ENCODE data around the gene POU2AF1. TPM values are rescaled to one million over a fixed set of nuclear protein-coding genes. Genes with fewer than 3 reads are reported as not detected.
"Not testable (repeated sequence)": the region's sequence is repeated elsewhere in the genome, so short reads cannot be mapped to it uniquely, and the experiment has no call there.

POU2AF1 gene
- total RNA-seq, 1 donor from 2014 or later: not detected

GRCh38 chr11:111395749-111396148 lies 16.7 kb upstream of the POU2AF1 start:
- H3K36me3 Mint-ChIP-seq (ENCODE audit: low read depth): no peaks in the 10 kb centered on the region
- H3K4me1 Mint-ChIP-seq: peaks cover 3% of the 10 kb centered on the region
- no peaks in the 10 kb centered on the region for H3K9me3 Mint-ChIP-seq
- H3K4me3 Mint-ChIP-seq: no peak overlapping the region
- no peaks in the 10 kb centered on the region for H3K27me3 Mint-ChIP-seq (ENCODE audit: low read depth)
- no peak for DNase-seq (ENCODE audit: low read depth, low spot score)
- TF ChIP-seq, protein P1, sequence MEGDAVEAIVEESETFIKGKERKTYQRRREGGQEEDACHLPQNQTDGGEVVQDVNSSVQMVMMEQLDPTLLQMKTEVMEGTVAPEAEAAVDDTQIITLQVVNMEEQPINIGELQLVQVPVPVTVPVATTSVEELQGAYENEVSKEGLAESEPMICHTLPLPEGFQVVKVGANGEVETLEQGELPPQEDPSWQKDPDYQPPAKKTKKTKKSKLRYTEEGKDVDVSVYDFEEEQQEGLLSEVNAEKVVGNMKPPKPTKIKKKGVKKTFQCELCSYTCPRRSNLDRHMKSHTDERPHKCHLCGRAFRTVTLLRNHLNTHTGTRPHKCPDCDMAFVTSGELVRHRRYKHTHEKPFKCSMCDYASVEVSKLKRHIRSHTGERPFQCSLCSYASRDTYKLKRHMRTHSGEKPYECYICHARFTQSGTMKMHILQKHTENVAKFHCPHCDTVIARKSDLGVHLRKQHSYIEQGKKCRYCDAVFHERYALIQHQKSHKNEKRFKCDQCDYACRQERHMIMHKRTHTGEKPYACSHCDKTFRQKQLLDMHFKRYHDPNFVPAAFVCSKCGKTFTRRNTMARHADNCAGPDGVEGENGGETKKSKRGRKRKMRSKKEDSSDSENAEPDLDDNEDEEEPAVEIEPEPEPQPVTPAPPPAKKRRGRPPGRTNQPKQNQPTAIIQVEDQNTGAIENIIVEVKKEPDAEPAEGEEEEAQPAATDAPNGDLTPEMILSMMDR (conservative IDR thresholded peaks at IDR 0.05): no peak
- H3K27ac Mint-ChIP-seq (ENCODE audit: unreplicated experiment): no peak overlapping the region

DNA sequence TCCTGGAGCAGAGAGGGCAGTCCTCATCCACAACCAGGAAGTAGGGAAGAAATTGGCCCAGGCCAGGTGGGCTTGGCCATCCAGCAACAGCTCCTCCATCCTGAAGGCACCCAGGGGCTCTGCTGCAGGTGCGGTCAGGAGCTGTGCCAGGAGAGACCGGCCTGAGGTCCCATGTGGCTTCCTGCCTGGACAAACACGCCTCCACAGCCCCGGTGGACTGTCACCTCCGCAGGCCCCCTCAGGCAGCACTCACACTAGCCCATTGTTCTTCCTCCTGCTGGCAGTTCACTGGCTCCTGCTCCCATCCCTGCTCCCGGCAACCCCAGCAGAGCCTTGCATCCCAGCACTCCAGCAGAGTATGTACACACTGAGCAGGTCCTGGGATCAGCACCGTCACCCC lies 16.0 kb upstream of the POU2AF1 start:
- Mint-ChIP-seq H3K36me3 (ENCODE audit: low read depth) (no peaks in the 10 kb centered on the region), H3K4me3 (no peak overlapping the region), H3K4me1 (peaks cover 3% of the 10 kb centered on the region), H3K27ac (ENCODE audit: unreplicated experiment) (no peak overlapping the region), H3K27me3 (ENCODE audit: low read depth) (no peaks in the 10 kb centered on the region), H3K9me3 (no peaks in the 10 kb centered on the region)
- no peak for DNase-seq (ENCODE audit: low read depth, low spot score)
- TF ChIP-seq, protein P1 (conservative IDR thresholded peaks at IDR 0.05): no peak

- not testable (repeated sequence) for H3K27ac Mint-ChIP-seq (ENCODE audit: unreplicated experiment); H3K4me1 Mint-ChIP-seq
Measured at GRCh38 chr11:111394147-111394546, 15.1 kb upstream of the POU2AF1 start.

GRCh38 chr11:111393585-111393984 lies 14.5 kb upstream of the POU2AF1 start:
- no peak for DNase-seq (ENCODE audit: low read depth, low spot score)
- Mint-ChIP-seq H3K4me1 (peaks cover 3% of the 10 kb centered on the region), H3K4me3 (no peak overlapping the region), H3K36me3 (ENCODE audit: low read depth) (no peaks in the 10 kb centered on the region), H3K9me3 (no peaks in the 10 kb centered on the region), H3K27me3 (ENCODE audit: low read depth) (no peaks in the 10 kb centered on the region), H3K27ac (ENCODE audit: unreplicated experiment) (no peak overlapping the region)
- TF ChIP-seq, protein P1 (conservative IDR thresholded peaks at IDR 0.05): no peak

More at GRCh38 chr11:111394147-111394546, 15.1 kb upstream of the POU2AF1 start:
- H3K36me3 Mint-ChIP-seq (ENCODE audit: low read depth); H3K4me3 Mint-ChIP-seq; H3K9me3 Mint-ChIP-seq; DNase-seq (ENCODE audit: low read depth, low spot score); H3K27me3 Mint-ChIP-seq (ENCODE audit: low read depth): not testable (repeated sequence)

DNA sequence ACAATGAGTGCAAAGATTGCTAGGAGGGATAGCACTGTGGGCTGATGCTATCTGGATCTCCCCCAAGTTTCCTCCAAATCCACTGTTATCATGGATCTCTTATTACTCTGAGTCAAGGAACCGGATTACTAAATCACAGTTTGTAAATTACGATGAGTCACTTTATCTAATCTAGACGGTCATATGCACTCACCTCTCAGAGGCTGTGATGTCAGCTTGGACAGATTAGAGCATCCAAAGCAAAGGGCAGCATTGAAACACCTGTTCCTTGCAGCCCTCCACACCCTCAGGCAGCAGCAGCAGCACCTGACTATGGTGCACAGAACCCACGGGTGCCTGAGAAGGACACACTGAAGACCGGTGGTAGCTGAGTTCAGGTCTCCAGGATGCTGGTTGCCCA lies 14.0 kb upstream of the POU2AF1 start:
- no peak for DNase-seq (ENCODE audit: low read depth, low spot score)
- TF ChIP-seq, protein P1 (conservative IDR thresholded peaks at IDR 0.05): no peak
- peaks cover 2% of the 10 kb centered on the region for H3K9me3 Mint-ChIP-seq
- no peaks in the 10 kb centered on the region for H3K27me3 Mint-ChIP-seq (ENCODE audit: low read depth)
- H3K4me1 Mint-ChIP-seq: peaks cover 3% of the 10 kb centered on the region
- H3K27ac Mint-ChIP-seq (ENCODE audit: unreplicated experiment): no peak overlapping the region
- no peaks in the 10 kb centered on the region for H3K36me3 Mint-ChIP-seq (ENCODE audit: low read depth)
- no peak overlapping the region for H3K4me3 Mint-ChIP-seq

- TF ChIP-seq, protein P1 (conservative IDR thresholded peaks at IDR 0.05): no peak
- H3K27ac Mint-ChIP-seq (ENCODE audit: unreplicated experiment): no peak overlapping the region
Measured at GRCh38 chr11:111392552-111392951, 13.5 kb upstream of the POU2AF1 start.

More at GRCh38 chr11:111392552-111392951, 13.5 kb upstream of the POU2AF1 start:
- no peak for DNase-seq (ENCODE audit: low read depth, low spot score)
- Mint-ChIP-seq H3K4me1 (peaks cover 3% of the 10 kb centered on the region), H3K27me3 (ENCODE audit: low read depth) (no peaks in the 10 kb centered on the region), H3K36me3 (ENCODE audit: low read depth) (no peaks in the 10 kb centered on the region), H3K9me3 (peaks cover 2% of the 10 kb centered on the region), H3K4me3 (no peak overlapping the region)
